Activated effector memory CD4-positive, alpha-beta T cell treated with Interleukin-2 at 50 U/mL for 16 hours (primary cell): Measurements from ENCODE around the gene CTDP1.

Source experiments
- DNase-seq: peaks from one replicate; pipeline ENCODE4 v3.0.0-alpha.2; 2020

Gene CTDP1

DNA sequence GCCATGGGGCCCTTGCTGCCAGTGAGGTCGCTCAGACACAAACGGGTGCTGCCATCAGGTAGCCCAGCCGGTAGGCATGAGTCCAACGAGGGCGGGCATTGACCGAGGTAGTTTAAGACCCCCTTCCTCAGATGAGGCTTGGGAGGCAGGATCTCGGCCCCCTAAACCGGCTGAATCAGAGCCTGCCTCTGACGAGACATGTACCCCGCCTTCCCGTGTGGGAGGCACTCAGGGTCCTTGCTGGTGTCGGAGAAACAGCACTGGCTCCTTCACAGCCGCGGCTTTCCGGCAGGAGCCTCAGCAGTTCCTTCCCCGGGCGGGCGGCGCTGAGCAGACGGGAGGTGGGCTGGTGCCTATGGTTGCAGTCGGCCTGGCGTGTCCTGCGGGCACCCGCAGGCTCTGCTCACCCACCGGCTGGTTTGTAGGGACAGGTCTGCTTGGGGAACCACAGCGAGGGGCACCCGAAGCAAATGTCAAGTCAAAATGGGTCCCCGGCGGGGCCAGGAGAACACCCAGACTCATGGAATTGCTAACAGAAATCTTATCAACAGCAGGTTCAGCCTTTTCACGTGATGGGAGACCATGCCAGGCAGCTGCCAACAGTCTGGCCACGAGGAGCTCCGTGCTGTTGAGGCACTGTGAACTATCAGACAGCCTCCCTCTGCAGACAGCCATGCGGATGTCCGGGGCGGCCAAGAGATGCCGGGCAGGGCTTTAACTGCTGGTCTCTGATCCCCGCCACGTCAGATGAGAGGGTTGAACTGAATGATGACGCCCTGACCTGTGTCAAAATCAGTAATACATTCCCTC is 121.0 kb downstream of the CTDP1 start:
- no peak for DNase-seq

DNA sequence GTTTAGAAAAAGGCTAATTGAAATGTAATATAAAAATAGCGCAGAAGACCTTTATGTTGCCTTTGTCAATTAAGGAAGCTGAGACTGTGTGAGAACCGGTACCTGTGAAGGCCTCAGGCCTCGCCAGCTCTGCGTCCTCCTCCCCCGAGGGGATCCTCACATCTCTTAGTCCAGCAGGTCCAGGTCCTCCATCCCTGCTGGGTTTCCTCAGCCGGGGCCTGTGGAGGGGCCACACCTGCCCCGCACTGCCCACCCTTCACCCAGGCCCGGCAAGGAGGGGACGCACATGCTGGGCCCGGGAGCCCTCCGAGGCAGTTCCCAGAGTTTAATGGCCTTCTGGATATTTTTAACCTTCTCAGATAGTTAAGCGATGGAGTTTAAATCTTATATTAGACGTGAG is 121.6 kb downstream of the CTDP1 start:
- no peak for DNase-seq

DNA sequence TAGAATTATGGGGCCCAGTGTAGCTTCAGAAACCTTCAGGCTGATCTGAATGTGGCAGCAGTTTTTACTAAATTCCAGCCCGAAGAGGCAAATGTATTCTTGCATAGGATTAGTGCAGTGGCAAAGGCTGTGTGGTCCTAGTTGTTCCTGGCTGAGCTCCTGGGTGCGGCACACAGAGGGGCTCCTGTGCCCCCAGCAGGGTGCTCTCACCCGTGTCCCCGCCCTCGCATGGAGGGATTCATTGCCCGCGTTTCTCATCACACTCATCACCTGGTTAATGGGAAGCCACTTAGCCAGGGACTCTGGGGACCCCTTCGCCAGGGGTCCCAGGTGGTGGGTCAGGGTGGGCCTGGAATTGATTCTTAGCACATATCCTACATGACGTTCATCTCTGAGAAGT is 122.0 kb downstream of the CTDP1 start:
- DNase-seq: no peak

DNA sequence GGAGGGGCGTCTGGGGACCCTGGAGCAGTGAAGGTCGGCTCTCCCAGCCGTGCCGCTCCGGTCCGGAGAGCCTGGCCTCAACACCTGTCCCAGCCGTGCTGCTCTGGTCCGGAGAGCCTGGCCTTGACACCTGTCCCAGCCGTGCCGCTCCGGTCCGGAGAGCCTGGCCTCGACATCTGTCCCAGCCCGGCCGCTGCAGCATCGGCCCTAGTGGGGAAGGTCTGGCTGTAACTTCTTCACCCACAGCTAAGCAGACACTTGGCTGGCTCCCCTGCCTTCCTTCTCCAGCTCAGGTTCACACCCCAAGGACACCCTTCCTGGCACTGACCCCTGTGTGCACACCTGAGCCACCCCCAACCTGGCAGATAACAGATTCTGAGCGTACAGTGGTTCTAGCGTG is 122.7 kb downstream of the CTDP1 start:
- DNase-seq: no peak

DNA sequence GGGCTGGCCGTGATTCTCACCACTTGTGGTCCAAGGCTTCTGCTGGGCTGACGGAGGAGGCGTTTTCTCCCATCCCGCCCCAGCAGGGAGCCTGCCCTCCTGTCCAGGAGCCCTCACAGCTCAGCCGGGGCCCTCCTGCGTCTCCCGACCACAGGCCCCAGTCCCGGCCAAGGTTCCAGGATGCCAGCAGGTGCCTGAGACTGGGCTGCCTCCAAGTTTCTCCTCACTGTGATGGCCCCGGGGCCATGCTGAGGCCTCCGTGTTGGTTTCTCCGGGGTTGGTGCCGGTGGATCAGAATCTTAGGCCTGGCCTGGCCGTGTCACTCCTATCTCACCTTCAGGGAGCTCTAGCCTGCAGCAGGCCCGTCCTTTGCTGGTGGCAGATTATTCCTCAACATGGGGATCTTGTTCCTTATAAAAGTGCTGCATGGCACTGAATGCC is 124.0 kb downstream of the CTDP1 start:
- no peak for DNase-seq
